Measurements from ENCODE around the gene TBC1D5. TPM values are rescaled to one million over a fixed set of nuclear protein-coding genes. Genes with fewer than 3 reads are reported as not detected.

TBC1D5 gene
- total RNA-seq, 3 donors from 2014 or later = 33.1 to 56.1 (median 44.1) TPM

- Histone ChIP-seq H3K36me3 (ENCODE audit: low read depth) (no peaks in the 10 kb centered on the region), H3K4me3 (no peak overlapping the region), H3K9me3 (no peaks in the 10 kb centered on the region), H3K4me1 (ENCODE audit: low read depth) (no peaks in the 10 kb centered on the region)
- no peak for ATAC-seq
- DNase-seq = no peak
- intact Hi-C loops (cut with DNase I, micrococcal nuclease) = no loop called here
- TF ChIP-seq, protein P1, sequence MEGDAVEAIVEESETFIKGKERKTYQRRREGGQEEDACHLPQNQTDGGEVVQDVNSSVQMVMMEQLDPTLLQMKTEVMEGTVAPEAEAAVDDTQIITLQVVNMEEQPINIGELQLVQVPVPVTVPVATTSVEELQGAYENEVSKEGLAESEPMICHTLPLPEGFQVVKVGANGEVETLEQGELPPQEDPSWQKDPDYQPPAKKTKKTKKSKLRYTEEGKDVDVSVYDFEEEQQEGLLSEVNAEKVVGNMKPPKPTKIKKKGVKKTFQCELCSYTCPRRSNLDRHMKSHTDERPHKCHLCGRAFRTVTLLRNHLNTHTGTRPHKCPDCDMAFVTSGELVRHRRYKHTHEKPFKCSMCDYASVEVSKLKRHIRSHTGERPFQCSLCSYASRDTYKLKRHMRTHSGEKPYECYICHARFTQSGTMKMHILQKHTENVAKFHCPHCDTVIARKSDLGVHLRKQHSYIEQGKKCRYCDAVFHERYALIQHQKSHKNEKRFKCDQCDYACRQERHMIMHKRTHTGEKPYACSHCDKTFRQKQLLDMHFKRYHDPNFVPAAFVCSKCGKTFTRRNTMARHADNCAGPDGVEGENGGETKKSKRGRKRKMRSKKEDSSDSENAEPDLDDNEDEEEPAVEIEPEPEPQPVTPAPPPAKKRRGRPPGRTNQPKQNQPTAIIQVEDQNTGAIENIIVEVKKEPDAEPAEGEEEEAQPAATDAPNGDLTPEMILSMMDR (IDR thresholded peaks at IDR 0.05) = no peak
Observed at GRCh38 chr3:17322106-17322793, 420.2 kb downstream of the TBC1D5 start.

- Histone ChIP-seq H3K9me3 (no peaks in the 10 kb centered on the region), H3K36me3 (ENCODE audit: low read depth) (no peaks in the 10 kb centered on the region), H3K4me1 (ENCODE audit: low read depth) (no peaks in the 10 kb centered on the region), H3K4me3 (no peak overlapping the region)
- ATAC-seq = no peak
- DNase-seq = no peak
- intact Hi-C loops (cut with DNase I, micrococcal nuclease) = no loop called here
- TF ChIP-seq, protein P1 (IDR thresholded peaks at IDR 0.05) = no peak
Observed at GRCh38 chr3:17320266-17320665, 422.2 kb downstream of the TBC1D5 start.

DNA sequence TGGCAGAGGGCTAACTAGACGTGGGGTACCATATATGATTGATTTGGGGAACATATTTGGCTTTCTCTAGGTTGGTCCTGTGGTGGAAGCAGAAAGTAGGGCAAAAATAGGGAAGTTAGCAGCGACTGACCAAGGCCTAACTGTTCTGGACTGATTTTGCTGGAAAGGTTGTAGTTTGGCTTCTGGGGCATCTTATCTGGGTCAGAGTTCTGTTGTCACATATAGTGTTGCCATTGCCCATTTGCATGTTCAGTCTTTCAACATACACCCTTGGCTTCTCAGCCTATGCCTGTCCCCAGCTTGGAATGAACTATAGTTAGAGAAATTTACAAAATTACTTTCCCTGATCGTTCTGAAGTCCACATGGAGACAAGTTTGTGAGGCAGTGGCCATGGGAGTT lies 426.5 kb downstream of the TBC1D5 start:
- no peaks in the 10 kb centered on the region for H3K9me3 ChIP-seq
- H3K4me1 ChIP-seq (ENCODE audit: low read depth) = no peaks in the 10 kb centered on the region
- intact Hi-C loops (cut with DNase I, micrococcal nuclease) = no loop called here
- TF ChIP-seq, protein P1 (IDR thresholded peaks at IDR 0.05) = no peak
- H3K36me3 ChIP-seq (ENCODE audit: low read depth) = no peaks in the 10 kb centered on the region
- no peak overlapping the region for H3K4me3 ChIP-seq
- ATAC-seq = no peak
- DNase-seq = no peak

- intact Hi-C loops (cut with DNase I, micrococcal nuclease) = no loop called here
- ATAC-seq = no peak
- no peaks in the 10 kb centered on the region for H3K4me1 ChIP-seq (ENCODE audit: low read depth)
Observed at GRCh38 chr3:17314171-17314570, 428.3 kb downstream of the TBC1D5 start.

GRCh38 chr3:17313746-17314145 lies 428.7 kb downstream of the TBC1D5 start:
- H3K4me1 ChIP-seq (ENCODE audit: low read depth) = no peaks in the 10 kb centered on the region
- TF ChIP-seq, protein P1 (IDR thresholded peaks at IDR 0.05) = no peak
- no peaks in the 10 kb centered on the region for H3K9me3 ChIP-seq
- DNase-seq (no peak), ATAC-seq (no peak)
- intact Hi-C loops (cut with DNase I, micrococcal nuclease) = no loop called here
- H3K36me3 ChIP-seq (ENCODE audit: low read depth) = no peaks in the 10 kb centered on the region
- H3K4me3 ChIP-seq = no peak overlapping the region

More at GRCh38 chr3:17314171-17314570, 428.3 kb downstream of the TBC1D5 start:
- TF ChIP-seq, protein P1 (IDR thresholded peaks at IDR 0.05) = no peak
- DNase-seq = no peak
- Histone ChIP-seq H3K9me3 (no peaks in the 10 kb centered on the region), H3K36me3 (ENCODE audit: low read depth) (no peaks in the 10 kb centered on the region), H3K4me3 (no peak overlapping the region)

All from mucosa of descending colon (tissue), 3 donors.